ENCODE results near the gene RAB40C. TPM values are rescaled to one million over a fixed set of nuclear protein-coding genes. Genes with fewer than 3 reads are reported as not detected.

RAB40C gene
- total and polyA plus RNA-seq, 2 donors from 2014 or later: 18.1 to 24.0 TPM

- peak overlapping the region; percentile 75 to 83 for H3K27ac ChIP-seq (ENCODE audit: low read depth in 2 of 2, low read length in 2 of 2)
- intact Hi-C loops (cut with DNase I): no loop called here
- no peaks in the 10 kb centered on the region for H3K9me3 ChIP-seq (ENCODE audit: control insufficient read depth in 2 of 3, insufficient read depth in 1 of 3, low read length in 3 of 3)
- TF ChIP-seq, protein P1, sequence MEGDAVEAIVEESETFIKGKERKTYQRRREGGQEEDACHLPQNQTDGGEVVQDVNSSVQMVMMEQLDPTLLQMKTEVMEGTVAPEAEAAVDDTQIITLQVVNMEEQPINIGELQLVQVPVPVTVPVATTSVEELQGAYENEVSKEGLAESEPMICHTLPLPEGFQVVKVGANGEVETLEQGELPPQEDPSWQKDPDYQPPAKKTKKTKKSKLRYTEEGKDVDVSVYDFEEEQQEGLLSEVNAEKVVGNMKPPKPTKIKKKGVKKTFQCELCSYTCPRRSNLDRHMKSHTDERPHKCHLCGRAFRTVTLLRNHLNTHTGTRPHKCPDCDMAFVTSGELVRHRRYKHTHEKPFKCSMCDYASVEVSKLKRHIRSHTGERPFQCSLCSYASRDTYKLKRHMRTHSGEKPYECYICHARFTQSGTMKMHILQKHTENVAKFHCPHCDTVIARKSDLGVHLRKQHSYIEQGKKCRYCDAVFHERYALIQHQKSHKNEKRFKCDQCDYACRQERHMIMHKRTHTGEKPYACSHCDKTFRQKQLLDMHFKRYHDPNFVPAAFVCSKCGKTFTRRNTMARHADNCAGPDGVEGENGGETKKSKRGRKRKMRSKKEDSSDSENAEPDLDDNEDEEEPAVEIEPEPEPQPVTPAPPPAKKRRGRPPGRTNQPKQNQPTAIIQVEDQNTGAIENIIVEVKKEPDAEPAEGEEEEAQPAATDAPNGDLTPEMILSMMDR (IDR thresholded peaks at IDR 0.05; ENCODE audit: borderline replicate concordance, extremely low read depth, insufficient read depth): no peak
- H3K9ac ChIP-seq (ENCODE audit: low read length in 3 of 3): no peak overlapping the region
- H3K4me1 ChIP-seq (ENCODE audit: control insufficient read depth in 2 of 3, insufficient read depth in 2 of 3, low read depth in 1 of 3, low read length in 3 of 3): peaks cover 0 to 46% (median 0%) of the 10 kb centered on the region in 3 donors
- H3K27me3 ChIP-seq (ENCODE audit: control insufficient read depth, insufficient read depth, low read length): peaks cover 8% of the 10 kb centered on the region
- H3K4me3 ChIP-seq (ENCODE audit: low read length in 3 of 3): no peak overlapping the region
- H3K36me3 ChIP-seq (ENCODE audit: control insufficient read depth in 2 of 3, insufficient read depth in 3 of 3, low read length in 3 of 3): no peaks in the 10 kb centered on the region
- DNase-seq (peak in 1 of 5 donors; percentile 78), FAIRE-seq (no peak)
Observed at GRCh38 chr16:564690-565418, 25.0 kb upstream of the RAB40C start.

- FAIRE-seq: no peak
- Histone ChIP-seq H3K9ac (ENCODE audit: low read length in 3 of 3) (no peak overlapping the region), H3K4me1 (ENCODE audit: control insufficient read depth in 2 of 3, insufficient read depth in 2 of 3, low read depth in 1 of 3, low read length in 3 of 3) (peaks cover 0 to 48% (median 0%) of the 10 kb centered on the region in 3 donors), H3K4me3 (ENCODE audit: low read length in 3 of 3) (no peak overlapping the region), H3K36me3 (ENCODE audit: control insufficient read depth in 2 of 3, insufficient read depth in 3 of 3, low read length in 3 of 3) (no peaks in the 10 kb centered on the region), H3K27me3 (ENCODE audit: control insufficient read depth, insufficient read depth, low read length) (peaks cover 8% of the 10 kb centered on the region), H3K9me3 (ENCODE audit: control insufficient read depth in 2 of 3, insufficient read depth in 1 of 3, low read length in 3 of 3) (no peaks in the 10 kb centered on the region), H3K27ac (ENCODE audit: low read depth in 2 of 2, low read length in 2 of 2) (peak overlapping the region; percentile 75 to 83)
- TF ChIP-seq, protein P1 (IDR thresholded peaks at IDR 0.05; ENCODE audit: borderline replicate concordance, extremely low read depth, insufficient read depth): no peak
- intact Hi-C loops (cut with DNase I): no loop called here
- peak; percentile 92 to 96 (median 94) for DNase-seq
Observed at GRCh38 chr16:565419-566330, 24.2 kb upstream of the RAB40C start.

DNA sequence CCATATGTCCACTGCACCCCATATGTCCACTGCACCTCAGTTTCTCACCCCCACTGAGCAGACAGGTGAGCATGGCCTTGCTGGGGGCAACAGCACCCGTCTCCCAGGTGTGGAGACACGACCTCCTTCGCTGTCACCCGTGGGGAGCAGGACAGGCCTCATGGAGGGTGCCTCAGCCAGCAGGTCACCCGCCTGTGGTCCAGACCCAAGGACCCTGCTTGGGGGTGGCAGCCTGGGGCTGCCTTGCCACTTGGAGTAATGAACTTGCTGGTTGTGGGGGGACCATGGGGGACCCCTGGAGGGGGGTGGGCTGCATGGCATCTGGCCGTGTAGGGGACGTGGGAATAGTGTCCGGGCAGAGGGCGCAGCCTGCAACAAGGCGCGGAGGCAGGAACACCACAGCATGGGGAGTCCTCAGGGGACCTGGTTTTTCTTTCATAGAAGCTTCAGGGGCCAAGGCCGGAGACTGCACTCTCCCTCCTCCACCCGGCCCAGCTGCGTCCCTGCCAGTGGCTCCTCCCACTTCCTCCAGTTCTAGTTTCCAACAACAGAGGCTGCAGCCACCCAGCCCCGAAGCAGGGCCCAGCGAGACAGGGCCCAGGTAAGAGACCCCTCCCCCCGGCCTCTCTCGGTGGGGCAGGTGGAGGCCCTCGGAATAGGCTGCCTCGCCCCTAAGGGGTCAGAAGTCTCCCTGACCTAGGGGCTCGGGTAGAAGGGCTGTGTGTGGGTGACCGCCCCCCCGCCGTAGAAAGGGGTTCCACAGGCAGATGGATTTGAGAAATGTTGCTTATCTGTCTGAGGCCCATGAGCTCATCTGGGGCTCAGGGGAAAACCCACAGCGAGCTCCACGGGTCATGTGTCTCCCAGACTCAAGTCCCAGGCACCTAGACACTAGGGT, 23.1 kb upstream of the RAB40C start, which contains the start of gene NHLRC4:
NHLRC4 (plus strand) TSS at position 531 of the 898 bp plus-strand sequence. CDS start 1,043 bp downstream, outside the sequence.
- TF ChIP-seq, protein P1 (IDR thresholded peaks at IDR 0.05; ENCODE audit: borderline replicate concordance, extremely low read depth, insufficient read depth): no peak
- FAIRE-seq: no peak
- H3K4me3 ChIP-seq (ENCODE audit: low read length in 3 of 3): peak within 1 kb of the TSS in 2 of 3 donors; percentile 11 to 45

More for the DNA sequence above, 23.1 kb upstream of the RAB40C start, which contains the start of gene NHLRC4:
- no peaks in the 10 kb centered on the region for H3K9me3 ChIP-seq (ENCODE audit: control insufficient read depth in 2 of 3, insufficient read depth in 1 of 3, low read length in 3 of 3)
- H3K27ac ChIP-seq (ENCODE audit: low read depth in 2 of 2, low read length in 2 of 2): peak within 1 kb of the TSS; percentile 75 to 83
- intact Hi-C loops (cut with DNase I): no loop called here
- H3K4me1 ChIP-seq (ENCODE audit: control insufficient read depth in 2 of 3, insufficient read depth in 2 of 3, low read depth in 1 of 3, low read length in 3 of 3): peaks cover 0 to 53% (median 0%) of the 10 kb centered on the region in 3 donors
- H3K27me3 ChIP-seq (ENCODE audit: control insufficient read depth, insufficient read depth, low read length): peaks cover 3% of the 10 kb centered on the region
- H3K9ac ChIP-seq (ENCODE audit: low read length in 3 of 3): peak within 1 kb of the TSS in 2 of 3 donors; percentile 40 to 41
- DNase-seq: peak in 4 of 5 donors; percentile 85 to 93 (median 90)
- no peaks in the 10 kb centered on the region for H3K36me3 ChIP-seq (ENCODE audit: control insufficient read depth in 2 of 3, insufficient read depth in 3 of 3, low read length in 3 of 3)

Measured in kidney (tissue), 14 donors.